HG03442 (cell line): ENCODE data around the gene LHPP.
"Not testable (repeated sequence)": the region's sequence is repeated elsewhere in the genome, so short reads cannot be mapped to it uniquely, and the experiment has no call there.

Source experiments
- ATAC-seq: cut with Tn5 transposase; IDR thresholded peaks from one replicate; pipeline ENCODE4 v1.9.1; 2021; ENCODE audit warnings: mild to moderate bottlenecking, moderate library complexity; ENCODE audit not compliant: unreplicated experiment

LHPP gene

GRCh38 chr10:124602646-124603365, 141.2 kb downstream of the LHPP start:
- ATAC-seq: no peak

GRCh38 chr10:124603376-124604213, 142.0 kb downstream of the LHPP start:
- no peak for ATAC-seq

DNA sequence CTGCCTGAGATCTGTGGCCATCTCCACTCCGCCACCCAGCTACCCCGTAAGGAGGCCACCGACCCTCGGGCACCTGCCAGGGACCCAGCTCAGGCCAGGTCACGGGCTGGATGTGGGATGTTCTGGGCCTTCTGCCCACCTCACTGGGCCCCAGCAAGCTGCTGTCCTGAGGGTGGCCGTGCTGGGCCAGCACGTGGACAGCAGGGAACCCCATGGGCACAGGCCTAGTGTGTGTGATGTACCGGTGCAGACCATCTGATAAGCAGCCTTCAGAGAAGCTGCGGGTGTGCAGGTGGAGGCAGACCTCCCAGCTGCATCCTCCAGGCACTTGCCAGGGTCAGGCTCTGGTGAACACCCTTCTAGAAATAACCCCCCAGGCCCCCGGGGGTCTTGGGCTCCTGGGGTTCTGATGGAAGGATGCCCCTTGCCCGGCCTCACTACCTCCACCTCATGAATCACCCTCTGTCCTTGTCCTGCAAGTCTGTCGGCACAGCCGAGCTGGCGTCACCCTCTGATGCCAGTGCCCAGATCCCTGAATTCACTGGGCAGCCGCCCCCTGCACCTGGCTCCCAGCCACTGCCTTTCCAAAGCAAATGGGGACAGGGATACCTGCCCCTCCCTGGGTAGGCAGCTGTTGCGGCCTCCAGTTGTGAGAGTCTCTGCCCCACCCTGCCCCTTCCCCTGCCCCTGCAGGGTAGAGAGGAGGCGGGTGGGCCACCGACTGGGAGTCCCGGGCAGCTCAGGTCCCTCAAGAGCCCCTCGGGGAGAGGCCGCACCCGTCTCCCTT, 142.8 kb downstream of the LHPP start:
- ATAC-seq: no peak

DNA sequence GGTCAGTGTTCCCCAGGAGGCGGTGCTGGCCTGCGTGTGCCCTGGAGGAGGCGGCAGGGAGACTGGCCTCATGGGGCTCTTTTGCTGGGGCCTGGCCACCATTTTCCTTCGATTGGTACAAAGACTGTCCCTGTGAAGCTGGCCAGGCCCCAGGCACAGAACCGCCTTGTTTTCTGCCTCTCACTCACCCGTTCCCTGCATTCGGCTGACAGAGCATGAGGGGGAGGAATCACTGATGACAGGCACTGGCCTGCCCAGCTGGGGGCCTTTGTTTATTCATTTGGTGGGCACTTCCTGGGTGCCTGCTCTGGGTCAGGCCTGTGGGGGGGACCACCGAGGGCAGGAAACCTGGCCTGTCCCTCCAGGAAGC, 143.4 kb downstream of the LHPP start:
- no peak for ATAC-seq

- no peak for ATAC-seq
Measured at GRCh38 chr10:124605481-124605855, 143.8 kb downstream of the LHPP start.

- ATAC-seq: no peak
Measured at GRCh38 chr10:124605856-124606812, 144.5 kb downstream of the LHPP start.

- ATAC-seq: no peak
Measured at GRCh38 chr10:124606822-124607221, 145.2 kb downstream of the LHPP start.

DNA sequence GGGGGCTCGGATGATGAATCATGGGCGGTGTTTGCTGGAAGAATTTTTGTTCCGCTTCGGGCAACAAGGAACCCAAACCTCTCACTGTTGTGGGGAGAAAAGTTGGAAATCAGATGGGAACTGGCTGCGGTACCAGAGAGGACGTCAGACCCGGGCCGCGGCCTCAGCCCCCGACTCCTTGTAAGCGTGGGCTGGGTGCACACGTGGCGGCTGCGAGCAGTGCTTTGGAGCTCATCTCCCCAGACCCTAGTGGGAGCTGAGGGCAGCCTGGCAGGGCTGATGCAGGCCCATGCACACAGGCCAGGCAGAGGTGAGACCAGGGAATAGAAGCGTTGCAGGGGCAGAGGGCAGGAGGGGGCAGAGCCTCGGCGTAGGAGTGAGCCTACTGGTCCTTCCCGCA, 146.1 kb downstream of the LHPP start:
- ATAC-seq: no peak

DNA sequence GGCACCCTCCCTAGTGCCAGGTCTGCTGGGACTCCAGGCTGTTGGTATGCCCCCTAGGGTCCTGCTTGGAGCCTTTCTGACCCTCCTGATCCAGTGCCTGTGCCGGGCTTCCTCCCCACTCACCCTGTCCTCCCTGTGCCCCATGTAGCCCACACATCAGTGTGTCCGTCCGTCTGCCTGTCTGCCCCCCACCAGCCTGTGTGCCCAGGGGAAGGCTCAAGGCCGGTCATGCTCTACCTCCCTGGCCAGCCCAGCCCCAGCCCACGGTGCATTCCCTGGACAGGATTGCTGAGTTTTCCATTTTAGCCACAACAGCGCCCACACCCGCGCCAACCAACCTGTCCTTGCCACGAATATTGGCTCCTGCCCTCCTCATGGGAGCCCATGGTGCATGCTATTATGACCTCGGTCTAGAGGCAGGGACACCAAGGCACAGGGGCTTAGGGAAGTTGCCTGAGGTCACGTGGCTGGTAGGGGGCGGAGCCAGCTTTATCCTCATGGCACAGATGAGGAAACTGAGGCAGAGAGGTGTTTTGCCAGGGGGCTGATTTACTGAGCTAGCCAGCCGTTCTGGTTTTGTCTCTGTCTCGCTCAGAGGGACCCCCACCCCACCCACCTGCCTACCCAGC, 146.6 kb downstream of the LHPP start:
- no peak for ATAC-seq

- ATAC-seq: no peak
Measured at GRCh38 chr10:124609698-124610097, 148.1 kb downstream of the LHPP start.

DNA sequence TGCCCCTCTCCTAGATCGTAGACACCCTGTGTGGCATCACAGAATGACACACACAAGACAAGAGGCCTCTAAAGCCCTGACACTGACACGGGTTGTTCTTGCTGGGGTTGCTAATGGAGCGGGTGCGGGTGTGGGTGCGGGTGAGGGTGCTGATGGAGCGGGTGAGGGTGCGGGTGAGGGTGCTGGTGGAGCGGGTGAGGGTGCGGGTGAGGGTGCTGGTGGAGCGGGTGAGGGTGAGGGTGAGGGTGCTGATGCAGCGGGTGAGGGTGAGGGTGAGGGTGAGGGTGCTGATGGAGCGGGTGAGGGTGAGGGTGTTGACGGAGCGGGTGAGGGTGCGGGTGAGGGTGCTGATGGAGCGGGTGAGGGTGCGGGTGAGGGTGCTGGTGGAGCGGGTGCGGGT, 148.6 kb downstream of the LHPP start:
- ATAC-seq: not testable (repeated sequence)

DNA sequence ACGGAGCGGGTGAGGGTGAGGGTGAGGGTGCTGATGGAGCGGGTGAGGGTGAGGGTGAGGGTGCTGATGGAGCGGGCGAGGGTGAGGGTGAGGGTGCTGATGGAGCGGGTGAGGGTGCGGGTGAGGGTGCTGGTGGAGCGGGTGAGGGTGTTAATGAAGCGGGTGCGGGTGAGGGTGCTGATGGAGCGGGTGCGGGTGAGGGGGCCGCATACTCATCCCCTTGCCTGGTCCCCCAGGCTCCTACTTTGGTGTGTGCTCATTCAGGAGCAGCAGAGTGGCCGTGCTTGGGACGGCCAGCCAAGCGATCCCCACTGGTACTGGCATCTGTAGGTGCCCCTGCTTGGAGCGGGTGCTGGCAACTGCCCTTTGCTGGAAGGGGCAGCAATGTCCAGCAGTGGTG, 149.2 kb downstream of the LHPP start:
- ATAC-seq: not testable (repeated sequence)

- ATAC-seq: no peak
Measured at GRCh38 chr10:124611738-124612137, 150.1 kb downstream of the LHPP start.

DNA sequence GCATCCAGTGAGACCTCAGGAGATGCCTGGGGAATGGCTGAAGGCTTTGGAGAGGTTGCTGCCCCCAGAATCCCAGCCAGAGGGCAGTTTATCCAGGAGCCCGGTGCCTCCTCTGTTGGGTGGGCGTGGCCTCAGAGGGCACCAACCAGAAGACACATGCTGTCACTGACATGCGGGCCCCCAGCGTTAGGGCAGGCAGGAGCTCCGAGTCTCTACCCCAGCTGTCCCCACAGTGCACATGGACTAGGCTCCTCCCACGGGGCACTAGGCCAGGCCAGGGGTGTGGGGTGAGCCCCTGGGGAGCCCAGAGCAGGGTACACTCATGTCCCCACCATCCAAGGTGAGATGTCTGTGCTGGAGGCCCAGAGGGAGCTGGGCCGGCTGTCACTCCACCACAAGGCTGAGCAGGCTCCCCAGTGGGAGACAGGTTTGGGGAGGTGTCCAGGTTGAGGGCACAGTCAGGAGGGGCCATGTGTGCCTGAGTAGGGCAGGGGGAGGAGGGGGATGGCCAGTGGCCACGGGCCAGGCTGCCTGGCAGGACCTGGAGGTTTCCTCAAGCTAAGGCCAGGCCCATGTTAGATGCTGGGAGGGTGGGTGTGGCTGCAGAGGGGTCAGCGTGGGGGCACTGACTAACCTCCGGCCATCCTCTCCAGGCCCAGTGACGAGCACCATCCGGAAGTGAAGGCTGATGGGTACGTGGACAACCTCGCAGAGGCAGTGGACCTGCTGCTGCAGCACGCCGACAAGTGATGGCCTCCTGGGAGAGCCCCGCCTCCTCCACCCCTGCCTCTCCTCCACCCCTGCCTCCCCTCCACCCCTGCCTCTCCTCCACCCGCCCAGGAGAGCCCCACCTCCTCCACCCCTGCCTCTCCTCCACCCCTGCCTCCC, 151.2 kb downstream of the LHPP start:
- no peak for ATAC-seq

DNA sequence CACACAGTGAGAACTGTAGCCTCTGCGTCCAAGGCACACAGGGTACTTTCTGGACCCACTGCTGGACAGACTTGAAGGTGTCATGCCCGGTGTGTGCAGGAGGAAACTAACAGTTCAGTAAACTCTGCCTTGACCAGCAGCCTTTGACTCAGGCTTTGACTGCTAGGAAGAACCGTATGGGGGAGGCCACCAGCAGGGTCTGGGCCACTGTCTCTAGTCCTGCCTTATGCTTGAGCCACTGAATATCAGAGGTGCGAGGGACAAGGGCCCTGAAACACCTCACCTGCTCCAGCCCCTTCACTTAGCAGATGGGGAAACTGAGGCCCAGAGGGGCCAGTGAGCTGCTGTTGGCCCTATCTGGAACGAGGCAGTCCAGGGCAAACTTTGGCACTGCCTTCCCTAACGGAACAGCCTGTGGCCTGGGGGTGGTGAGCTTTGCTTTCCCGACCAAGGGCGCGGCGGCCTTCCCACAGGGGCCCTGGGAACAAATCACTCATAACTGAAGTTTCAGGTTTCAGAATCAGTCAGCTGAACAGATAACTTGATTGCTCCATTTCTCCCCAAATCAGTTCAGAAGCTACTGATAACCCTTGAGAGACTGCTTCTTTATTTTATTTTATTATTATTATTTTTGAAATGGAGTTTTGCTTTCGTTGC, 152.5 kb downstream of the LHPP start:
- ATAC-seq: peak; percentile 55

DNA sequence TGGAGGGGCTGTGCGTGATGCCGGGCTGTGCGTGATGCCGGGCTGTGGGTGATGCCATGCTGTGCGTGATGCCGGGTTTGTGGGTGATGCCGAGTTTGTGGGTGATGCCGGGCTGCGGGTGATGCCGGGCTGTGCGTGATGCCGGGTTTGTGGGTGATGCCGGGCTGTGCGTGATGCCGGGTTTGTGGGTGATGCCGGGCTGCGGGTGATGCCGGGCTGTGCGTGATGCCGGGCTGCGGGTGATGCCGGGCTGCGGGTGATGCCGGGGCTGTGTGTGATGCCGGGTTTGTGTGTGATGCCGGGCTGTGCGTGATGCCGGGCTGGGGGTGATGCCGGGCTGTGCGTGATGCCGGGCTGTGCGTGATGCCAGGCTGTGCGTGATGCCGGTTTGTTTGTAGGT, 153.6 kb downstream of the LHPP start:
- ATAC-seq: no peak

GRCh38 chr10:124616040-124616835, 154.6 kb downstream of the LHPP start:
- no peak for ATAC-seq

DNA sequence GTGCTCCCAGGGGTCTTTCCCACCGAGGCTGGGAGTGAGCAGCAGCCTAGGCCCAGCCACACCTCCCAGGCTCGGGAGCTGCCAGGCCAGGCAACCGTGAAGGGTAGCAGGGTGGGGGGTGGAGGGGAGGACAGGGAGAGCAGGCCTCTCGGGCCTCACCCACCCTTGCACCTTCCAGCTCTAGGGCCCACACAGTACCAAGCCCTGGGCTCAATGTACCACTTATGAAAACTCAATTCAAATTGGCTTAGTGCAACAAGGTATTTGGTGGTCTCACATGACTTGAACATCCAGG, 155.2 kb downstream of the LHPP start:
- no peak for ATAC-seq
